AG04450 (cell line): ENCODE measurements around the gene COLQ. TPM values are rescaled to one million over a fixed set of nuclear protein-coding genes. Genes with fewer than 3 reads are reported as not detected.
"Not testable (repeated sequence)": the region's sequence is repeated elsewhere in the genome, so short reads cannot be mapped to it uniquely, and the experiment has no call there.

Experiments
- CTCF ChIA-PET: fragments of 300-600, 350-600 bp; formaldehyde crosslinking; extraction: SDS; loops from one replicate; lab custom pipeline; 2022; ENCODE audit warnings: antibody characterized with exemption, inconsistent platforms; lab: Charles Lee
- POLR2A ChIA-PET: fragments of 350-600 bp; formaldehyde crosslinking; extraction: SDS; loops from one replicate; lab custom pipeline; 2021; ENCODE audit warnings: antibody characterized with exemption, inconsistent platforms; lab: Yijun Ruan, JAX
- DNase-seq: peaks from one replicate; pipeline ENCODE4 v3.0.0-alpha.2; 2011; ENCODE audit warnings: low read depth, low spot score
- H3K27ac ChIP-seq: one replicate; pipeline ENCODE4 v1.5.1; 2012; ENCODE audit warnings: low read depth, low read length, control low read depth
- H3K27me3 ChIP-seq: one replicate; pipeline ENCODE4 v1.6.0; 2012; ENCODE audit warnings: low read length; ENCODE audit not compliant: control insufficient read depth, insufficient read depth
- H3K4me3 ChIP-seq: 2 replicates; pipeline ENCODE4 v1.5.1; 2011; ENCODE audit warnings: mild to moderate bottlenecking, low read depth, low read length, control low read depth
- H3K9me3 ChIP-seq: 2 replicates; pipeline ENCODE4 v1.5.1; 2012; ENCODE audit warnings: low read length; ENCODE audit not compliant: control insufficient read depth, insufficient read depth
- CTCF ChIP-seq: IDR thresholded peaks from 2 replicates; pipeline ENCODE4 v1.5.1; 2011; ENCODE audit warnings: low read depth, low read length, control low read depth, inconsistent platforms
- polyA plus RNA-seq: library from polyadenylated mRNA; depleted of rRNA; stranded (reverse); fragments of >200 nt; gene quantifications from 2 replicates; pipeline ENCODE4 v1.2.3, GENCODE V29; 2011

The COLQ gene
- polyA plus RNA-seq, 1 experiment, result 0.95 TPM

- H3K27ac ChIP-seq, result no peak overlapping the region
- ChIA-PET POLR2A (interaction anchor here (0.5 kb wide), 1 partner anchor 109 kb away, joined by 3 read pairs; no protein-coding TSS in a partner anchor), CTCF (no interaction called here)
- H3K9me3 ChIP-seq, result no peaks in the 10 kb centered on the region
- TF ChIP-seq CTCF, result no peak
- no peak overlapping the region for H3K4me3 ChIP-seq
- no peak for DNase-seq
- no peaks in the 10 kb centered on the region for H3K27me3 ChIP-seq
These were observed 59.1 kb downstream of the COLQ start for GRCh38 chr3:15462451-15462850.

GRCh38 chr3:15460891-15461531 is 60.5 kb downstream of the COLQ start:
- no peak for DNase-seq
- TF ChIP-seq CTCF, result no peak
- ChIA-PET POLR2A (no interaction called here), CTCF (no interaction called here)
- Histone ChIP-seq H3K4me3 (no peak overlapping the region), H3K27ac (no peak overlapping the region), H3K9me3 (no peaks in the 10 kb centered on the region), H3K27me3 (no peaks in the 10 kb centered on the region)

- POLR2A ChIA-PET, result no interaction called here
These were observed 63.2 kb downstream of the COLQ start for GRCh38 chr3:15458212-15458780.

GRCh38 chr3:15456915-15457314 is 64.6 kb downstream of the COLQ start:
- CTCF ChIA-PET, H3K27me3 ChIP-seq, H3K27ac ChIP-seq, DNase-seq, H3K4me3 ChIP-seq, POLR2A ChIA-PET, H3K9me3 ChIP-seq: not testable (repeated sequence)

More at GRCh38 chr3:15458212-15458780, 63.2 kb downstream of the COLQ start:
- Histone ChIP-seq H3K27ac (no peak overlapping the region), H3K27me3 (no peaks in the 10 kb centered on the region), H3K4me3 (no peak overlapping the region), H3K9me3 (no peaks in the 10 kb centered on the region)
- DNase-seq, result no peak
- TF ChIP-seq CTCF, result no peak
- CTCF ChIA-PET, result no interaction called here

GRCh38 chr3:15456321-15456720 is 65.2 kb downstream of the COLQ start:
- POLR2A ChIA-PET, result no interaction called here
- no peak for TF ChIP-seq CTCF
- Histone ChIP-seq H3K27me3 (no peaks in the 10 kb centered on the region), H3K4me3 (no peak overlapping the region), H3K9me3 (no peaks in the 10 kb centered on the region), H3K27ac (no peak overlapping the region)
- CTCF ChIA-PET, result no interaction called here
- no peak for DNase-seq
